Neuron (in vitro differentiated cells): ENCODE measurements around the gene EFHD1.
"Not testable (repeated sequence)": the region's sequence is repeated elsewhere in the genome, so short reads cannot be mapped to it uniquely, and the experiment has no call there.

ENCODE experiments used
- H2AFZ ChIP-seq: one replicate; pipeline ENCODE4 v1.6.1; 2013; ENCODE audit warnings: low read depth, mild to moderate bottlenecking, inconsistent platforms, low read length, moderate library complexity
- H3K27me3 ChIP-seq: one replicate; pipeline ENCODE4 v1.6.1; 2013; ENCODE audit warnings: low read length; ENCODE audit not compliant: insufficient read depth
- H3K36me3 ChIP-seq: one replicate; pipeline ENCODE4 v1.6.1; 2013; ENCODE audit warnings: low read length; ENCODE audit not compliant: insufficient read depth
- H3K4me1 ChIP-seq: one replicate; pipeline ENCODE4 v1.6.1; 2013; ENCODE audit warnings: low read length; ENCODE audit not compliant: insufficient read depth
- H3K4me3 ChIP-seq: 2 replicates; pipeline ENCODE4 v1.5.1; 2013; ENCODE audit warnings: mild to moderate bottlenecking, low read length, moderate library complexity
- H3K9me3 ChIP-seq: one replicate; pipeline ENCODE4 v1.6.1; 2013; ENCODE audit warnings: low read length

The EFHD1 gene

DNA sequence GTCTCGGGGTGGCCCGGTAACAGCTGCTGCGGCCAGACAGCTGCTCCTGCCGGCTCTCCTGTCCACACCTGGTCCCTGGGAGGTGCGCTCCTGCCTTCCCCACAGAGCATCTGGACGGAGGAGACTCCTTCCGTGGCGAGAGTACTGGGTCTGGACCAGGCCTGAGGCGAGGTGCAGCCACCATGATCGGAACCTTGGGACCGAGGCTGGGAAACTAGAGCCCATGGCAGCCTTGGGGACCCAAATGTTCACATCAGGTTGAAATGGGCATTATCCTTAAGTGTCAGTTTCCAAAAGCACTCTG is 64.4 kb downstream of the EFHD1 start:
- Histone ChIP-seq H3K4me1 (peaks cover 25% of the 10 kb centered on the region), H2AFZ (no peak overlapping the region), H3K27me3 (no peaks in the 10 kb centered on the region), H3K9me3 (no peaks in the 10 kb centered on the region), H3K36me3 (peaks cover 12% of the 10 kb centered on the region), H3K4me3 (peak overlapping the region; percentile 96)

DNA sequence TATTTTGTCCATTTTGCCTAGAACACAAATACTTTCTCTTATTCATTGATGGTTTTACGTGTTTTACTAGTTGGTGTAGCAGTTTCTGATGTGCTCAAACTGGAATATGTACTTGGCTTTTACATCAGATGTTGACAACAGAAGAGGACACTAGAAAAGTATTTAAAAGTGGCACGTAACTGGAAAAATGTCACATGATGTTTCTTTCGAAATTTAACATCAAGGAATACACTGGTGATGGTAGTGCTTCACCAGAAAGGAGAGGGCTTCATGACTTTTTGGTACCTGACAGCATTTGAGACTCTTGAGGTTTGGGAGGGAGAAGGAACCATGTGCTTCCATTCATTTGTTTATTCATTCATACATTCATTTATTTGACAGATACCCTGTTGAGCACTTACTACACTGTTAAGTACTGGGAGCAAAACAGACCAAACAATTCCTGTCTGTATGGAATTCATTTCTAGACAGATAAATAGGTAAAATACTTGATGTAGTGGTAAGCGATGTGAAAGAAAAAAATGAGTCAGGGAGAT is 65.2 kb downstream of the EFHD1 start:
- Histone ChIP-seq H3K4me3 (peak overlapping the region; percentile 96), H3K36me3 (peaks cover 14% of the 10 kb centered on the region), H3K27me3 (no peaks in the 10 kb centered on the region), H3K9me3 (no peaks in the 10 kb centered on the region), H2AFZ (no peak overlapping the region), H3K4me1 (peaks cover 25% of the 10 kb centered on the region)

DNA sequence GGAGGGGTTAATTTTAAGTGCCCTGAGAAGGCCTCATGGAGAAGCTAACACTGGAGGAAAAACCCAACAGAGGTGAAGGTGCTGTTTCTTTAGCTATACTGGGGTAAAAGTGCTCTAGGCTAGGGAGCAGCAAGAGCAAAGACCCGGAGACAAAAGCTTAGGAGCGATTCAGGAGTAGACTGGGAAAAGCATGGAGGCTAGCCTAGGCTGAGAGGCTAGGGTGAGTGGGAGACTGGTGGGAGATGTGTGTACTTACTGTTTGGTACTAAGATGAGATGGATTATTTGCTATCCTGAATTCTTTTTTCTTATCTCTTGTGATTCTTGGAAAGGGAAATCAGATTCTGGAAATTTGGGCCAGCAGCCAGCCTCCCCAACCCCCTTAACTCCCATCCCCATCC is 65.7 kb downstream of the EFHD1 start:
- no peaks in the 10 kb centered on the region for H3K27me3 ChIP-seq

DNA sequence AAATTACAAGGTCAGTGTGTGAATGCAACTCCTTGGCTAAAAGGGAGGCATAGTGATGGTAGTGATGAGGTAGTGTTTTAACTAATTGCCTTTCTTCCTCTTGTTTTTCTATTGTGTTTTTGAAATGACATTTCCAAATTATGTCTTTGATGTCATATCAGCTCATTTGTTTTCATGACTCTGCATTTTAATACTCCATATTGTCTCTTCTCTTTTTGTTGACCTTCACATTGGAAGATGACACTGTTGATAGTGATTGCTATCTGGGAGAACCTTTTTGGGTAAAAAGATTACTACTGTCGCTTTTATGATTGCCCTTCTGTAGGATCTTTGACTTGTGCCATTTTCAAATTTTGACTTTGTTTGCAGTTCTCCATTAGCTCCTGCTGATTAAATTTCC is 66.8 kb downstream of the EFHD1 start:
- Histone ChIP-seq H3K36me3 (peaks cover 23% of the 10 kb centered on the region), H3K9me3 (peaks cover 3% of the 10 kb centered on the region), H2AFZ (no peak overlapping the region), H3K27me3 (no peaks in the 10 kb centered on the region), H3K4me3 (peak overlapping the region; percentile 1), H3K4me1 (peaks cover 25% of the 10 kb centered on the region)

More for the DNA sequence above, 65.7 kb downstream of the EFHD1 start:
- Histone ChIP-seq H3K4me3 (peak overlapping the region; percentile 96), H2AFZ (no peak overlapping the region), H3K4me1 (peaks cover 25% of the 10 kb centered on the region), H3K9me3 (no peaks in the 10 kb centered on the region), H3K36me3 (peaks cover 18% of the 10 kb centered on the region)

DNA sequence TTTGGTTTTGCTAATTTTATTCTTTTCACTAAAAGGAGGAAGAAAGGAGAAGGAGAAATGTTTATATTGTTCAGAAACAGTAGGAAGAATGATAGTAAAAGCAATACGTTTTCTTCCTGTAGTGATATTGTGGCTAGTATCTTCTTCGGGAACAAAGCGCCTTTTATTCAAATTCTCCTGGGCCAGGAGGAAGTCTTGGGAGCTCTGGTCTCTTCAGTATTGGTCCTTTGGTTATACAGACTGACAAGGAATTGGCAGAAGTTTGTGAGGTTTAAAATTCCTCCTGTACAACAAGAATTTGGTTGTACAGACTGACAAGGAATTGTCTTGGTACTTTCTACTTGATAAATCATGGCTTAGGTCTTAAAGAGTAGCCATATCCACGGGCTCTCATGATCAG is 73.7 kb downstream of the EFHD1 start:
- Histone ChIP-seq H3K27me3 (no peaks in the 10 kb centered on the region), H3K9me3 (peaks cover 8% of the 10 kb centered on the region), H2AFZ (no peak overlapping the region), H3K4me3 (no peak overlapping the region), H3K36me3 (peaks cover 46% of the 10 kb centered on the region), H3K4me1 (no peaks in the 10 kb centered on the region)

DNA sequence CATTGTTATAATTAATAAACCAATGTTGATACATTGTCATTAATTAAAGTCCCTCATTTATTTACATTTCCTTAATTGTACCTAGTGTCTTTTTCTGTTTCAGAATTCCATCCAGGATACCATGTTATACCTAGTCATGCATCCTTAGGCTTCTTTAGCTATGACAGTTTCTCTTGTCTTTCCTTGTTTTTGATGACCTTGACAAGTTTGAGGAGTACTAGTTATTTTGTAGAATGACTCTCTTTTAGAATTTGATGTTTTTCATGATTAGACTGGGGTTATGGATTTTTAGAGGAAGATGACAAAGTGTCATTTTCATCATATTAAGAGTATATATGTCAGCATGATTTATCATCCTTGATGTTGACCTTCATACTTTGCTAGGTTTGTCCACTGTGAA is 80.1 kb downstream of the EFHD1 start:
- Histone ChIP-seq H3K9me3 (peaks cover 13% of the 10 kb centered on the region), H2AFZ (no peak overlapping the region), H3K4me1 (no peaks in the 10 kb centered on the region), H3K36me3 (peaks cover 32% of the 10 kb centered on the region), H3K27me3 (no peaks in the 10 kb centered on the region), H3K4me3 (no peak overlapping the region)

DNA sequence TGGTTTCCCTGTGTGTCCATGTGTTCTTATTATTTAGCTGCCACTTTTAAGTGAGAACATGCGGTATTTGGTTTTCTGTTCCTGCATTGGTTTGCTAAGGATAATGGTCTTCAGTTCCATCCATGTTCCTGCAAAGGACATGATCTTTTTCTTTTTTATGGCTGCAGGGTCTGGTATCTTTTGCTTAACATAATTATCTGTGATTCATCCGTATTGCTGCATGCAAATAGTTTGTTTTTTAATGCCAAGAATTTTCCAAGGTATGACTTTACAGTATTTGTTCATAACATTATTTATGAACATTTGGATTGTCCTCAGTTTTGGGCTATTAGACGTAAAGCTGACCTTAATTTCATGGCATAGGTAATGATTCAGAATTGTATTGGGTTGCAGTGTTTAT is 81.6 kb downstream of the EFHD1 start:
- H3K36me3 ChIP-seq, result peaks cover 30% of the 10 kb centered on the region
- H3K4me3 ChIP-seq, result no peak overlapping the region
- no peak overlapping the region for H2AFZ ChIP-seq
- H3K9me3 ChIP-seq, result peaks cover 15% of the 10 kb centered on the region
- H3K4me1 ChIP-seq, result no peaks in the 10 kb centered on the region
- no peaks in the 10 kb centered on the region for H3K27me3 ChIP-seq

DNA sequence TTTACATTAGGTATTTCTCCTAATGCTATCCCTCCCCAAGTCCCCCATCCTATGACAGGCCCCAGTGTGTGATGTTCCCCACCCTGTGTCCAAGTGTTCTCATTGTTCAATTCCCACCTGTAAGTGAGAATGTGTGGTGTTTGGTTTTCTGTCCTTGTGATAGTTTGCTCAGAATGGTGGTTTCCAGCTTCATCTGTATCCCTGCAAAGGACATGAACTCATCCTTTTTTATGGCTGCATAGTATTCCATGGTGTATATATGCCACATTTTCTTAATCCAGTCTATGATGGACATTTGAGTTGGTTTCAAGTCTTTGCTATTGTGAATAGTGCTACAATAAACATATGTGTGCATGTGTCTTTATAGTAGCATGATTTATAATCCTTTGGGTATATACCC is 86.7 kb downstream of the EFHD1 start:
- peaks cover 10% of the 10 kb centered on the region for H3K9me3 ChIP-seq
- H2AFZ ChIP-seq, H3K4me3 ChIP-seq, H3K27me3 ChIP-seq, H3K4me1 ChIP-seq: not testable (repeated sequence)
- H3K36me3 ChIP-seq, result peaks cover 32% of the 10 kb centered on the region

DNA sequence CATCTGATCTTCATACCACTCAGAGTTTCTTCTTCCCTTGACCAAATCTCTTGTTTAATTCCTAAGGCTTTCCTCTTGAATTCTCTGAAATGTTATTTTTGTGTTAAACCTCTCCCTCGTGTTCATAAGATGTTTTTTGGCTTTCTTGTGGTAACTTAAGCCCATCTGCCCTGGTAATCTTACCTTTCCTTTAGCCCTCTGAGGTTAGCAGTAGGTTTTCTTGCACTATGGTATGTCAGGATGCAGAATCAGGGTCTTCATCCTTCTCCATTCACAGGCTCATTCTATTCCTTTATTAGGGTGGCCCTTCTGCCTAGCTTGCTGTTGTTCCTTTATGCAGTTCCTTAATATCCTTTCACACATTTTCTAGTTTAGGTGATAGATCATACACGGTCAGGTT is 87.9 kb downstream of the EFHD1 start:
- H3K9me3 ChIP-seq, result peaks cover 10% of the 10 kb centered on the region
- peaks cover 38% of the 10 kb centered on the region for H3K36me3 ChIP-seq
- no peak overlapping the region for H2AFZ ChIP-seq
- H3K27me3 ChIP-seq, result no peaks in the 10 kb centered on the region
- H3K4me1 ChIP-seq, result no peaks in the 10 kb centered on the region
- H3K4me3 ChIP-seq, result no peak overlapping the region

DNA sequence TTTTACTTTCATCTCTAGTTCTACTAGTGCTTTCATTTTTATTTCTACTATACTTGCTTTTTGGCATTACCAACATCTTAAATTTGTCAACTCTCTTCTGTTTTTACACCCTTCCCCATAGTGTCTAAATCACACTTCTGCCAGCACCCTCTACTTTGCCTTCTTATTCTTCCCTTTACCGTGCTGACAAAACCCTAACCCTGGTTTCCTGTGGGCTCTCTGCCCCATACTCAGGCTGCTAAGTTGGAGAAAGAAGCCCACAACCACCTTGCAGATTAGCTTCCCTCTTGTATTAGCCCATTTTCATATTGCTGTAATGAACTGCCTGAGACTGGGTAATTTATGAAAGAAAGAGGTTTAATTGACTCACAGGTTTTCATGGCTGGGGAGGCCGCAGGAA is 88.5 kb downstream of the EFHD1 start:
- H3K4me1 ChIP-seq, result no peaks in the 10 kb centered on the region
- H3K4me3 ChIP-seq, result no peak overlapping the region
- no peaks in the 10 kb centered on the region for H3K27me3 ChIP-seq
- H2AFZ ChIP-seq, result no peak overlapping the region
- peaks cover 10% of the 10 kb centered on the region for H3K9me3 ChIP-seq
- peaks cover 35% of the 10 kb centered on the region for H3K36me3 ChIP-seq

DNA sequence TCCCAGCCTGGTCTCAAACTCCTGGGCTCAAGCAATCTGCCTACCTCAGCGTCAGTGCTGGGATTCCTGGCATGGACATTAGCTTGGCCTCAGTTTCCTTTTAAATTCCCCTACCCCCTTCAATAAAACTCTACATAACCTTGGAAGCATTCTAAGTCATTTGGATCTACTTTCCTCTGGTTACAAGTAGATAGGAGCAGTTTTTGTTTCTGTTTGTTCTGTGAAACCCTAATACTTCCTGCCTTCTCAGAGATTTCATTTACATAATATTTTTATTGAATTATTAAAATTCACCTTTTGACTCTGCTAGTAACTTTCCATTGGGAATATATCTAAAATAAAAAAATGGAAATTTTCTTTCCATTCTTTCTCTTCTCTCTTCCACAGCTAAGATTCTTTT is 89.6 kb downstream of the EFHD1 start:
- peaks cover 34% of the 10 kb centered on the region for H3K36me3 ChIP-seq
- no peak overlapping the region for H2AFZ ChIP-seq
- no peaks in the 10 kb centered on the region for H3K4me1 ChIP-seq
- H3K4me3 ChIP-seq, result no peak overlapping the region
- no peaks in the 10 kb centered on the region for H3K27me3 ChIP-seq
- peaks cover 4% of the 10 kb centered on the region for H3K9me3 ChIP-seq

DNA sequence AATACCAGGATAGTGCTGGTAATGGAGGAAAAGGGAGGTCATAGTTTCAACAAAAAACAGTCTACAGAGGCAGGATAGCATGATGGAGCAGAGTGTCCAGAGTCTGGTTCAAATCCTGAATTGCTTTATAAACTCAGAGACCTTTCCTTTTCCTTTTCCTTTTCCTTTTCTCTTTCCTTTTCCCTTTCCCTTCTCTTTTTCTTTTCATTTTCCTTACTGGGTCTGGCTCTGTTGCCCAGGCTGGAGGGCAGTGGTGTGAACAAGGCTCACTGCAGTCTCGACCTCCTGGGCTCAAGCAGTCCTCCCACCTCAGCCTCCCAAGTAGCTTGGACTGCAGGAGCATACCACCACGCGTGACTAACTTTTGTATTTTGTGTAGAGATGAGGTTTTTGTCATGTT is 95.4 kb downstream of the EFHD1 start:
- Histone ChIP-seq H3K4me1 (no peaks in the 10 kb centered on the region), H3K27me3 (no peaks in the 10 kb centered on the region), H3K36me3 (peaks cover 42% of the 10 kb centered on the region), H3K4me3 (no peak overlapping the region), H3K9me3 (no peaks in the 10 kb centered on the region), H2AFZ (no peak overlapping the region)

DNA sequence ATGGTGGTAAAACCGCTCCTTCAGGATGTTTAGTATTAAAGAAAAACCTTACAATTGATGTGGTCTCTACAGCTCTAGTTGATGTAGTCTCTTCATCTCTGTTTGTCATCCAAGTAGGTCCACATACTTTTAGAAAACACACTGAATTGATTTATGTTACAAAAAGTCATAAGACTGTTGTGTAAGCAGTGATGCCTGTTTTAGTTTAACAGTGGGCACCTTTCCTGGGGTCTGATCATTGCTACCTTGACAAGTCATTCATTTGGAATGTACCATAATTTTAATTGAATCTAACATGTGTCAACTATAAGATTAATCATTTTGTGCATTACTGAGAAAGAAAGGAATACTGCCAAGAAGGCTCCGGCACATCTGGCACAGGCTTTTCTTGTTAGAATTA is 98.1 kb downstream of the EFHD1 start:
- no peaks in the 10 kb centered on the region for H3K9me3 ChIP-seq
- no peak overlapping the region for H2AFZ ChIP-seq
- H3K36me3 ChIP-seq, result peaks cover 41% of the 10 kb centered on the region
- no peaks in the 10 kb centered on the region for H3K27me3 ChIP-seq
- H3K4me1 ChIP-seq, result no peaks in the 10 kb centered on the region
- H3K4me3 ChIP-seq, result no peak overlapping the region
